H1 (cell line): ENCODE data around the gene DCDC2C. TPM values are rescaled to one million over a fixed set of nuclear protein-coding genes. Genes with fewer than 3 reads are reported as not detected.

Source experiments
- CTCF ChIA-PET: fragments of 300-600 bp; sonication (Branson Sonifier 250); formaldehyde crosslinking; loops from one replicate; lab custom pipeline; 2021; ENCODE audit not compliant: partially characterized antibody; lab: Charles Lee
- POLR2A ChIA-PET: fragments of 300-600 bp; sonication (Branson Sonifier 250); formaldehyde crosslinking; loops from one replicate; lab custom pipeline; 2021; ENCODE audit warnings: inconsistent platforms; ENCODE audit not compliant: partially characterized antibody; lab: Charles Lee
- DNase-seq, 2 experiments: peaks; one replicate each; pipeline versions ENCODE4 v3.0.0 to v3.0.0-alpha.2; 2010 to 2022; ENCODE audit warnings: low spot score in 2 of 2, low read depth in 1 of 2, mixed read lengths in 1 of 2
- FAIRE-seq: peaks from 2 replicates; lab custom pipeline; 2011; peaks lifted over from hg19 to GRCh38; lab: Jason Lieb, UNC
- H2AFZ ChIP-seq: 2 replicates; pipeline ENCODE4 v1.8.1; 2012; ENCODE audit warnings: low read length, inconsistent platforms
- H2AK5ac ChIP-seq: 2 replicates; pipeline ENCODE4 v1.6.1; 2013; ENCODE audit warnings: low read depth, low read length
- H2BK120ac ChIP-seq: replicated peaks from 2 replicates; pipeline ENCODE3; 2013; ENCODE audit warnings: low read depth, low read length, inconsistent platforms
- H2BK12ac ChIP-seq: 2 replicates; pipeline ENCODE4 v1.6.1; 2013; ENCODE audit warnings: low read depth, low read length
- H2BK15ac ChIP-seq: 2 replicates; pipeline ENCODE4 v1.6.1; 2013; ENCODE audit warnings: low read length
- H2BK20ac ChIP-seq: 2 replicates; pipeline ENCODE4 v1.6.1; 2013; ENCODE audit warnings: low read length
- H2BK5ac ChIP-seq: 2 replicates; pipeline ENCODE4 v1.6.1; 2013; ENCODE audit warnings: low read depth, low read length
- H3K14ac ChIP-seq: 2 replicates; pipeline ENCODE4 v1.6.1; 2013; ENCODE audit warnings: inconsistent platforms; ENCODE audit not compliant: insufficient read length
- H3K18ac ChIP-seq: 2 replicates; pipeline ENCODE4 v1.6.1; 2013; ENCODE audit warnings: low read length; ENCODE audit errors: extremely low read depth
- H3K23ac ChIP-seq: 2 replicates; pipeline ENCODE4 v1.6.1; 2013; ENCODE audit warnings: inconsistent platforms; ENCODE audit not compliant: insufficient read length
- H3K23me2 ChIP-seq: 2 replicates; pipeline ENCODE4 v1.6.1; 2013; ENCODE audit warnings: low read depth, low read length
- H3K27ac ChIP-seq: 2 replicates; pipeline ENCODE4 v1.6.1; 2011; ENCODE audit warnings: low read depth, low read length, inconsistent platforms
- H3K27me3 ChIP-seq, 4 experiments: replicated peaks in 1 of 4; 1 replicate in 1 of 4; 2 replicates in 3 of 4; pipeline versions ENCODE4 v1.6.1 to v1.8.1; 2011 to 2013; ENCODE audit warnings: low read length in 3 of 4, mild to moderate bottlenecking in 3 of 4, inconsistent platforms in 2 of 4, mixed read lengths in 2 of 4, moderate library complexity in 1 of 4; ENCODE audit not compliant: control insufficient read depth in 3 of 4, insufficient read depth in 3 of 4; ENCODE audit errors: extremely low read depth in 1 of 4
- H3K36me3 ChIP-seq, 4 experiments: 2 replicates each; pipeline versions ENCODE4 v1.6.1 to v1.8.1; 2011 to 2013; ENCODE audit warnings: mild to moderate bottlenecking in 4 of 4, low read length in 3 of 4, moderate library complexity in 2 of 4, control low read depth in 1 of 4, inconsistent platforms in 1 of 4; ENCODE audit not compliant: insufficient read depth in 4 of 4, control insufficient read depth in 2 of 4
- H3K4ac ChIP-seq: replicated peaks from 2 replicates; pipeline ENCODE3; 2013; ENCODE audit warnings: low read length, low read depth, mixed read lengths, inconsistent platforms; ENCODE audit not compliant: insufficient read length
- H3K4me1 ChIP-seq, 4 experiments: replicated peaks in 1 of 4; 1 replicate in 1 of 4; 2 replicates in 3 of 4; pipeline versions ENCODE4 v1.6.1 to v1.8.1; 2011 to 2013; ENCODE audit warnings: low read length in 3 of 4, inconsistent platforms in 2 of 4, mixed read lengths in 1 of 4; ENCODE audit not compliant: insufficient read depth in 4 of 4, control insufficient read depth in 3 of 4
- H3K4me2 ChIP-seq, 2 experiments: 2 replicates each; pipeline versions ENCODE4 v1.6.1 to v1.8.1; 2011 to 2013; ENCODE audit warnings: low read depth in 2 of 2, low read length in 2 of 2, control low read depth in 1 of 2, inconsistent platforms in 1 of 2, mild to moderate bottlenecking in 1 of 2; ENCODE audit not compliant: insufficient read depth in 1 of 2
- H3K4me3 ChIP-seq, 4 experiments: fragments of 200-600, 300-600 bp in 1 of 4; sonication (generic), shearing (Covaris generic), sonication (Bioruptor Twin) in 1 of 4; 2 replicates each; pipeline versions ENCODE4 v1.5.1 to v1.8.1; 2011 to 2016; ENCODE audit warnings: low read length in 4 of 4, low read depth in 3 of 4, control low read depth in 2 of 4, inconsistent platforms in 2 of 4, mild to moderate bottlenecking in 2 of 4, mixed read lengths in 1 of 4, moderate library complexity in 1 of 4; ENCODE audit not compliant: insufficient read depth in 2 of 4; ENCODE audit errors: extremely low read depth in 1 of 4
- H3K56ac ChIP-seq: replicated peaks from 2 replicates; pipeline ENCODE3; 2013; ENCODE audit warnings: low read depth, mild to moderate bottlenecking, mixed read lengths, low read length, inconsistent platforms; ENCODE audit not compliant: insufficient read length
- H3K79me1 ChIP-seq: 2 replicates; pipeline ENCODE4 v1.6.1; 2013; ENCODE audit warnings: low read depth, low read length, control low read depth
- H3K79me2 ChIP-seq, 2 experiments: 2 replicates each; pipeline versions ENCODE4 v1.6.1 to v1.8.1; 2012 to 2013; ENCODE audit warnings: low read length in 2 of 2, mild to moderate bottlenecking in 2 of 2, inconsistent platforms in 1 of 2; ENCODE audit not compliant: insufficient read depth in 2 of 2, control insufficient read depth in 1 of 2
- H3K9ac ChIP-seq, 4 experiments: replicated peaks in 1 of 4; 1 replicate in 1 of 4; 2 replicates in 3 of 4; pipeline versions ENCODE4 v1.6.1 to v1.8.1; 2011 to 2013; ENCODE audit warnings: low read depth in 3 of 4, low read length in 3 of 4, control low read depth in 2 of 4, mild to moderate bottlenecking in 2 of 4, moderate library complexity in 2 of 4, inconsistent platforms in 1 of 4; ENCODE audit errors: extremely low read depth in 1 of 4
- H3K9me3 ChIP-seq, 2 experiments: 2 replicates each; pipeline versions ENCODE4 v1.6.1 to v1.8.1; 2012 to 2013; ENCODE audit warnings: mild to moderate bottlenecking in 2 of 2, moderate library complexity in 2 of 2, control low read depth in 1 of 2, inconsistent platforms in 1 of 2, low read depth in 1 of 2, low read length in 1 of 2, mixed read lengths in 1 of 2; ENCODE audit not compliant: insufficient read depth in 2 of 2
- H4K20me1 ChIP-seq, 2 experiments: replicated peaks in 1 of 2; 2 replicates each; pipeline versions ENCODE3 to v1.8.1; 2011 to 2013; ENCODE audit warnings: inconsistent platforms in 2 of 2, low read length in 2 of 2, mild to moderate bottlenecking in 1 of 2; ENCODE audit not compliant: insufficient read depth in 2 of 2, control insufficient read depth in 1 of 2
- H4K5ac ChIP-seq: 2 replicates; pipeline ENCODE4 v1.6.1; 2013; ENCODE audit warnings: low read length, low read depth, mixed read lengths, inconsistent platforms; ENCODE audit not compliant: insufficient read length
- H4K8ac ChIP-seq: 2 replicates; pipeline ENCODE4 v1.8.0; 2013; ENCODE audit warnings: mild to moderate bottlenecking, moderate library complexity, low read length, inconsistent platforms; ENCODE audit not compliant: insufficient read depth; ENCODE audit errors: extremely low read depth
- H4K91ac ChIP-seq: replicated peaks from 2 replicates; pipeline ENCODE3; 2013; ENCODE audit warnings: low read length, mixed read lengths, inconsistent platforms; ENCODE audit not compliant: insufficient read length
- ATF3 ChIP-seq: IDR thresholded peaks from 2 replicates; pipeline ENCODE4 v1.6.1; 2011; ENCODE audit warnings: low read depth, mild to moderate bottlenecking, low read length; ENCODE audit not compliant: insufficient read depth
- CBX5 ChIP-seq: fragments of 300-800, 300-1000 bp; sonication (generic); IDR thresholded peaks from 2 replicates; pipeline ENCODE4 v1.7.1; 2016; ENCODE audit warnings: antibody characterized with exemption, low read length, low read depth
- EGR1 ChIP-seq: IDR thresholded peaks from 2 replicates; pipeline ENCODE4 v1.6.1; 2011; ENCODE audit warnings: low read depth, low read length, borderline replicate concordance
- EZH2 ChIP-seq: fragments of 200-600 bp; sonication (generic); IDR thresholded peaks from 2 replicates; pipeline ENCODE4 v1.7.1; 2012; ENCODE audit warnings: low read depth, mild to moderate bottlenecking, moderate library complexity, low read length, inconsistent platforms; ENCODE audit not compliant: severe bottlenecking
- FOSL1 ChIP-seq: IDR thresholded peaks from 2 replicates; pipeline ENCODE4 v1.6.1; 2011; ENCODE audit warnings: mild to moderate bottlenecking, low read depth, low read length, moderate library complexity; ENCODE audit not compliant: insufficient read depth
- GTF2F1 ChIP-seq: IDR thresholded peaks from 2 replicates; pipeline ENCODE4 v1.6.1; 2012; ENCODE audit warnings: low read depth, low read length, improper control_type of control experiment, borderline replicate concordance
- MAFK ChIP-seq: IDR thresholded peaks from 2 replicates; pipeline ENCODE4 v1.6.1; 2012; ENCODE audit warnings: low read depth, mild to moderate bottlenecking, improper control_type of control experiment, low read length
- POLR2A ChIP-seq, 2 experiments: IDR thresholded peaks; 1 replicate in 1 of 2; 2 replicates in 1 of 2; pipeline ENCODE4 v1.6.1; 2011; ENCODE audit warnings: low read depth in 2 of 2, low read length in 2 of 2, mild to moderate bottlenecking in 2 of 2; ENCODE audit errors: control extremely low read depth in 1 of 2
- RBBP5 ChIP-seq: IDR thresholded peaks from 2 replicates; pipeline ENCODE4 v1.7.1; 2012; ENCODE audit warnings: low read depth, mild to moderate bottlenecking, inconsistent platforms, low read length, moderate library complexity, borderline replicate concordance
- RFX5 ChIP-seq: IDR thresholded peaks from 2 replicates; pipeline ENCODE4 v1.6.1; 2011; ENCODE audit warnings: low read depth, low read length, improper control_type of control experiment, borderline replicate concordance
- SP2 ChIP-seq: IDR thresholded peaks from 2 replicates; pipeline ENCODE4 v1.6.1; 2012; ENCODE audit warnings: mild to moderate bottlenecking, low read length, inconsistent platforms
- SUZ12 ChIP-seq: fragments of 200-600 bp; sonication (generic); IDR thresholded peaks from 2 replicates; pipeline ENCODE4 v1.6.1; 2012; ENCODE audit warnings: mild to moderate bottlenecking, inconsistent platforms, low read length, moderate library complexity, mixed read lengths
- WGBS, 2 experiments: shearing (Covaris generic) in 1 of 2; methylation state at CpG; one replicate each; pipeline versions ENCODE4 v1.1.6 to v1.1.7; 2013 to 2015; ENCODE audit warnings: low lambda C conversion rate in 2 of 2, mixed read lengths in 2 of 2, inconsistent platforms in 1 of 2, low coverage in 1 of 2, missing lambda C conversion rate in 1 of 2; ENCODE audit not compliant: insufficient replicate concordance in 2 of 2, insufficient coverage in 1 of 2, insufficient read length in 1 of 2; ENCODE audit errors: extremely low coverage in 1 of 2, missing lambda C conversion rate in 1 of 2; 5-methylcytosine and 5-hydroxymethylcytosine counted together
- polyA plus RNA-seq, 7 experiments: library from polyadenylated mRNA; depleted of rRNA in 3 of 7; stranded (reverse) in 5 of 7; unstranded in 2 of 7; fragments of >200 nt in 5 of 7; fragments of 200-250 nt in 2 of 7; gene quantifications; 1 replicate in 5 of 7; 2 replicates in 1 of 7; 4 replicates in 1 of 7; pipeline versions ENCODE4 v1.2.1 to v1.2.3, GENCODE V29; 2011 to 2013; ENCODE audit warnings: missing spikeins in 2 of 7, mixed read lengths in 2 of 7
- total RNA-seq: library from RNA; stranded (reverse); fragmentation: NEBNext Ultra II Directional; extraction: Animal tissue kit (Norgen Biotek cat#: 25700); gene quantifications from 2 replicates; pipeline ENCODE4 v1.2.1, GENCODE V29; 2021

Gene DCDC2C
- total and polyA plus RNA-seq, 2 of the 8 experiments (the other 6 are each of a cell fraction or from before 2014, with no cell fraction given): 0.50 TPM; not detected in 1

GRCh38 chr2:3793249-3793648, 89.9 kb downstream of the DCDC2C start:
- Histone ChIP-seq H2BK5ac (no peak overlapping the region), H4K5ac (no peak overlapping the region), H3K9ac (no peak overlapping the region), H2BK12ac (no peak overlapping the region), H3K4ac (no peak overlapping the region)
- POLR2A ChIA-PET: no interaction called here
- DNase-seq: no peak
- TF ChIP-seq FOSL1 (no peak), POLR2A (IDR thresholded peaks at IDR 0.05; ENCODE audit: control extremely low read depth in 1 of 2, low read depth in 2 of 2, low read length in 2 of 2) (no peak), EZH2 (no peak), MAFK (no peak), CBX5 (no peak), ATF3 (no peak), RBBP5 (no peak), GTF2F1 (no peak), SP2 (no peak), SUZ12 (no peak), RFX5 (no peak), EGR1 (no peak)
- TF ChIP-seq, all 59 proteins: peak for 0
- H3K18ac ChIP-seq: no peak overlapping the region
- no peaks in the 10 kb centered on the region for H3K79me2 ChIP-seq
- H3K9me3 ChIP-seq: peaks cover 3% of the 10 kb centered on the region in 2 experiments; a peak in 1 of 4 replicates
- CTCF ChIA-PET: interaction anchor here (1.6 kb wide), 1 partner anchor 10 kb away, joined by 5 read pairs; no protein-coding TSS in a partner anchor
- no peak overlapping the region for H3K14ac ChIP-seq
- no peaks in the 10 kb centered on the region for H3K79me1 ChIP-seq
- no peaks in the 10 kb centered on the region for H3K27me3 ChIP-seq
- H2BK120ac ChIP-seq: no peak overlapping the region
- no peak overlapping the region for H2BK15ac ChIP-seq
- no peak overlapping the region for H4K91ac ChIP-seq
- H4K20me1 ChIP-seq: no peaks in the 10 kb centered on the region
- H3K4me1 ChIP-seq: no peaks in the 10 kb centered on the region; a peak in 1 of 7 replicates
- 94% methylated on average over 5 of the region's 5 CpGs; no CpG with 5 or more reads in 1 of the 2 experiments for WGBS, 2 experiments
- H3K36me3 ChIP-seq: no peaks in the 10 kb centered on the region
- H3K56ac ChIP-seq: no peak overlapping the region
- no peak overlapping the region for H2BK20ac ChIP-seq
- no peaks in the 10 kb centered on the region for H3K23me2 ChIP-seq
- H2AFZ ChIP-seq: no peak overlapping the region
- FAIRE-seq: no peak
- no peak overlapping the region for H3K23ac ChIP-seq
- no peak overlapping the region for H3K27ac ChIP-seq
- no peak overlapping the region for H3K4me3 ChIP-seq
- no peak overlapping the region for H2AK5ac ChIP-seq
- H3K4me2 ChIP-seq: no peak overlapping the region
- H4K8ac ChIP-seq: no peak overlapping the region
